B cell (primary cell): ENCODE measurements around the gene FOXI1. TPM values are rescaled to one million over a fixed set of nuclear protein-coding genes. Genes with fewer than 3 reads are reported as not detected.

Experiments used
- ATAC-seq: fragments of 200-7000 bp; cut with Tn5 transposase; one replicate; pipeline ENCODE4 v1.10.0; 2021; ENCODE audit warnings: low read depth, mild to moderate bottlenecking, moderate number of reproducible peaks, moderate library complexity
- CTCF ChIA-PET: fragments of 350-600 bp; sonication (Branson Sonifier 250); formaldehyde crosslinking; loops from one replicate; lab custom pipeline; 2021; ENCODE audit warnings: antibody characterized with exemption, inconsistent platforms; lab: Charles Lee
- POLR2A ChIA-PET: fragments of 350-600 bp; sonication (Branson Sonifier 250); formaldehyde crosslinking; loops from one replicate; lab custom pipeline; 2021; ENCODE audit warnings: antibody characterized with exemption; lab: Charles Lee
- DNase-seq: peaks from one replicate; pipeline ENCODE4 v3.0.0; 2013
- H2AFZ ChIP-seq: 2 replicates; pipeline ENCODE4 v1.6.1; 2012; ENCODE audit warnings: mild to moderate bottlenecking, low read depth, low read length; ENCODE audit not compliant: insufficient read depth, poor library complexity, severe bottlenecking
- H3K27ac ChIP-seq, 2 donors: 1 replicate in 1 of 2; 2 replicates in 1 of 2; pipeline ENCODE4 v1.5.1; 2012 to 2013; ENCODE audit warnings: low read length in 2 of 2, mild to moderate bottlenecking in 2 of 2, moderate library complexity in 1 of 2
- H3K27me3 ChIP-seq, 4 experiments: fragments of 200-600 bp in 1 of 4; sonication (generic) in 1 of 4; replicated peaks in 1 of 4; 1 replicate in 2 of 4; 2 replicates in 2 of 4; pipeline versions ENCODE4 v1.6.1 to v1.7.0; 2013 to 2016; ENCODE audit warnings: low read length in 3 of 4, mild to moderate bottlenecking in 2 of 4, mixed read lengths in 1 of 4, moderate library complexity in 1 of 4; ENCODE audit not compliant: insufficient read depth in 4 of 4, control insufficient read depth in 3 of 4; ENCODE audit errors: control extremely low read depth in 1 of 4
- H3K36me3 ChIP-seq, 2 experiments: replicated peaks in 1 of 2; 1 replicate in 1 of 2; 2 replicates in 1 of 2; pipeline versions ENCODE4 v1.6.1 to v1.7.1; 2013; ENCODE audit warnings: low read length in 1 of 2; ENCODE audit not compliant: insufficient read depth in 2 of 2, control insufficient read depth in 1 of 2; ENCODE audit errors: control extremely low read depth in 1 of 2, extremely low read depth in 1 of 2
- H3K4me1 ChIP-seq, 2 donors: fragments of 200-600 bp in 1 of 2; sonication (generic) in 1 of 2; 1 replicate in 1 of 2; 2 replicates in 1 of 2; pipeline versions ENCODE4 v1.5.1 to v1.6.1; 2013 to 2017; ENCODE audit warnings: low read length in 2 of 2; ENCODE audit not compliant: control insufficient read depth in 2 of 2, insufficient read depth in 2 of 2
- H3K4me2 ChIP-seq: replicated peaks from 2 replicates; pipeline ENCODE3; 2012; ENCODE audit warnings: mild to moderate bottlenecking, low read depth, low read length; ENCODE audit not compliant: poor library complexity, severe bottlenecking
- H3K4me3 ChIP-seq, 5 experiments: fragments of 200-600 bp in 1 of 5; sonication (generic) in 1 of 5; 1 replicate in 3 of 5; 2 replicates in 2 of 5; pipeline versions ENCODE4 v1.5.1 to v1.7.0; 2011 to 2016; ENCODE audit warnings: low read length in 4 of 5, mild to moderate bottlenecking in 4 of 5, low read depth in 2 of 5, control low read depth in 1 of 5, moderate library complexity in 1 of 5; ENCODE audit not compliant: insufficient read depth in 1 of 5; ENCODE audit errors: control extremely low read depth in 1 of 5, extremely low read depth in 1 of 5
- H3K79me2 ChIP-seq: fragments of 200-600 bp; sonication (generic); one replicate; pipeline ENCODE4 v1.6.0; 2016; ENCODE audit warnings: low read length; ENCODE audit not compliant: control insufficient read depth, insufficient read depth
- H3K9ac ChIP-seq: fragments of 200-600 bp; sonication (generic); 2 replicates; pipeline ENCODE4 v1.6.1; 2017; ENCODE audit warnings: mild to moderate bottlenecking, low read length, moderate library complexity
- H3K9me3 ChIP-seq, 3 donors: one replicate each; pipeline versions ENCODE4 v1.6.1 to v1.7.1; 2013; ENCODE audit warnings: low read length in 2 of 3; ENCODE audit not compliant: control insufficient read depth in 2 of 3, insufficient read depth in 1 of 3; ENCODE audit errors: control extremely low read depth in 1 of 3
- H4K20me1 ChIP-seq: 2 replicates; pipeline ENCODE4 v1.6.0; 2012; ENCODE audit warnings: mild to moderate bottlenecking, low read length; ENCODE audit not compliant: insufficient read depth, control insufficient read depth, poor library complexity, severe bottlenecking
- H3K27ac Mint-ChIP-seq: one replicate; pipeline ENCODE4 v1.8.0; 2021; ENCODE audit warnings: mixed read lengths
- H3K27me3 Mint-ChIP-seq: one replicate; pipeline ENCODE4 v1.8.0; 2021; ENCODE audit warnings: mixed read lengths
- H3K4me1 Mint-ChIP-seq: one replicate; pipeline ENCODE4 v1.8.0; 2021; ENCODE audit warnings: mixed read lengths
- H3K4me3 Mint-ChIP-seq: one replicate; pipeline ENCODE4 v1.8.0; 2021; ENCODE audit warnings: mixed read lengths
- H3K9me3 Mint-ChIP-seq: one replicate; pipeline ENCODE4 v1.8.0; 2022; ENCODE audit warnings: mixed read lengths; ENCODE audit not compliant: insufficient read depth
- CTCF ChIP-seq: fragments of 200-600 bp; IDR thresholded peaks from one replicate; pipeline ENCODE4 v1.8.0; 2022; ENCODE audit warnings: antibody characterized with exemption, mild to moderate bottlenecking
- EZH2 ChIP-seq: IDR thresholded peaks from 2 replicates; pipeline ENCODE4 v1.6.1; 2012; ENCODE audit warnings: borderline replicate concordance, low read depth, mild to moderate bottlenecking, moderate library complexity, low read length; ENCODE audit not compliant: insufficient read depth, poor library complexity, severe bottlenecking
- WGBS: methylation state at CpG from one replicate; pipeline ENCODE4 v1.1.5; 2013; ENCODE audit warnings: missing lambda C conversion rate; ENCODE audit not compliant: insufficient coverage; 5-methylcytosine and 5-hydroxymethylcytosine counted together
- intact Hi-C: fragments of 100-400 bp; cut with micrococcal nuclease; formaldehyde crosslinking; loops from one replicate; pipeline ENCODE4 v1.10.0; 2022
- polyA plus RNA-seq: library from polyadenylated mRNA; depleted of rRNA; stranded (reverse); fragments of >200 nt; gene quantifications from 2 replicates; pipeline ENCODE4 v1.2.3, GENCODE V29; 2012
- total RNA-seq, 2 donors: library from RNA; stranded (reverse); fragments of 120-200 nt in 1 of 2; gene quantifications; 1 replicate in 1 of 2; 2 replicates in 1 of 2; pipeline versions ENCODE4 v1.2.3 to v1.2.4, GENCODE V29; 2013 to 2022

Gene FOXI1
- total and polyA plus RNA-seq, 2 donors (not counting 1 experiment from before 2014, with no cell fraction given), result not detected

- no peaks in the 10 kb centered on the region for H3K79me2 ChIP-seq
- H3K27me3 ChIP-seq, result no peaks in the 10 kb centered on the region
- 83% methylated on average over 12 of the region's 12 CpGs for WGBS
- Mint-ChIP-seq H3K4me3 (no peak overlapping the region), H3K27ac (no peak overlapping the region), H3K9me3 (no peaks in the 10 kb centered on the region), H3K4me1 (no peaks in the 10 kb centered on the region), H3K27me3 (peaks cover 7% of the 10 kb centered on the region)
- DNase-seq (no peak), ATAC-seq (no peak)
- no peak overlapping the region for H3K9ac ChIP-seq
- H2AFZ ChIP-seq, result no peak overlapping the region
- CTCF ChIA-PET, result no interaction called here
- TF ChIP-seq EZH2 (no peak), CTCF (no peak)
- peaks cover 0 to 3% (median 0%) of the 10 kb centered on the region in 3 donors for H3K9me3 ChIP-seq
- H3K27ac ChIP-seq, result no peak overlapping the region
- POLR2A ChIA-PET, result no interaction called here
- H3K4me2 ChIP-seq, result no peak overlapping the region
- no peaks in the 10 kb centered on the region for H3K36me3 ChIP-seq
- H4K20me1 ChIP-seq, result no peaks in the 10 kb centered on the region
- no peaks in the 10 kb centered on the region for H3K4me1 ChIP-seq
- intact Hi-C loops, result no loop called here
- H3K4me3 ChIP-seq, result no peak overlapping the region
Measured at GRCh38 chr5:170148430-170149205, 42.9 kb downstream of the FOXI1 start.

- ATAC-seq (no peak), DNase-seq (no peak)
- no peak overlapping the region for H3K4me3 Mint-ChIP-seq
- Histone ChIP-seq H2AFZ (no peak overlapping the region), H3K9ac (no peak overlapping the region), H3K36me3 (no peaks in the 10 kb centered on the region), H3K79me2 (no peaks in the 10 kb centered on the region), H3K4me1 (no peaks in the 10 kb centered on the region), H4K20me1 (no peaks in the 10 kb centered on the region), H3K4me2 (no peak overlapping the region), H3K27ac (no peak overlapping the region), H3K9me3 (peaks cover 0 to 3% (median 0%) of the 10 kb centered on the region in 3 donors), H3K4me3 (no peak overlapping the region), H3K27me3 (no peaks in the 10 kb centered on the region)
- peaks cover 7% of the 10 kb centered on the region for H3K27me3 Mint-ChIP-seq
- no peak overlapping the region for H3K27ac Mint-ChIP-seq
- no peaks in the 10 kb centered on the region for H3K4me1 Mint-ChIP-seq
- intact Hi-C loops, result no loop called here
- WGBS, result 97% methylated on average over 7 of the region's 7 CpGs
- TF ChIP-seq CTCF, result no peak
- TF ChIP-seq EZH2, result no peak
- ChIA-PET CTCF (no interaction called here), POLR2A (no interaction called here)
- no peaks in the 10 kb centered on the region for H3K9me3 Mint-ChIP-seq
Measured at GRCh38 chr5:170149206-170149515, 43.5 kb downstream of the FOXI1 start.
